Kidney (tissue), 14 donors: ENCODE data around the gene VTCN1. TPM values are rescaled to one million over a fixed set of nuclear protein-coding genes. Genes with fewer than 3 reads are reported as not detected.

Experiments
- DNase-seq, 5 donors: peaks; one replicate each; pipeline ENCODE4 v3.0.0-alpha.2; 2013 to 2020
- FAIRE-seq: peaks from 2 replicates; lab custom pipeline; 2012; peaks lifted over from hg19 to GRCh38; lab: Jason Lieb, UNC
- H3K27ac ChIP-seq, 2 donors: one replicate each; pipeline ENCODE4 v1.7.0; 2013; ENCODE audit warnings: low read depth in 2 of 2, low read length in 2 of 2, inconsistent platforms in 1 of 2
- H3K27me3 ChIP-seq: one replicate; pipeline ENCODE4 v1.7.1; 2013; ENCODE audit warnings: low read length, inconsistent platforms; ENCODE audit not compliant: control insufficient read depth, insufficient read depth
- H3K36me3 ChIP-seq, 3 donors: one replicate each; pipeline versions ENCODE4 v1.7.0 to v1.7.1; 2013; ENCODE audit warnings: low read length in 3 of 3, control low read depth in 1 of 3, inconsistent platforms in 1 of 3; ENCODE audit not compliant: insufficient read depth in 3 of 3, control insufficient read depth in 2 of 3
- H3K4me1 ChIP-seq, 3 donors: one replicate each; pipeline versions ENCODE4 v1.7.0 to v1.7.1; 2013; ENCODE audit warnings: low read length in 3 of 3, inconsistent platforms in 1 of 3, low read depth in 1 of 3; ENCODE audit not compliant: control insufficient read depth in 2 of 3, insufficient read depth in 2 of 3
- H3K4me3 ChIP-seq, 3 donors: one replicate each; pipeline versions ENCODE4 v1.7.0 to v1.8.1; 2013; ENCODE audit warnings: low read length in 3 of 3, control low read depth in 1 of 3, inconsistent platforms in 1 of 3
- H3K9ac ChIP-seq, 3 donors: one replicate each; pipeline versions ENCODE4 v1.7.0 to v1.7.1; 2013; ENCODE audit warnings: low read length in 3 of 3, control low read depth in 1 of 3, inconsistent platforms in 1 of 3
- H3K9me3 ChIP-seq, 3 donors: one replicate each; pipeline versions ENCODE4 v1.7.0 to v1.7.1; 2013; ENCODE audit warnings: low read length in 3 of 3, control low read depth in 1 of 3, inconsistent platforms in 1 of 3; ENCODE audit not compliant: control insufficient read depth in 2 of 3, insufficient read depth in 1 of 3
- CTCF ChIP-seq: IDR thresholded peaks from 3 replicates; pipeline ENCODE4 v1.5.1; 2012; ENCODE audit warnings: mild to moderate bottlenecking, moderate library complexity, borderline replicate concordance; ENCODE audit not compliant: insufficient read depth; ENCODE audit errors: extremely low read depth
- intact Hi-C: fragments of 100-400 bp; cut with DNase I; formaldehyde crosslinking; loops from one replicate; pipeline ENCODE4 v1.11.1; 2022
- polyA plus RNA-seq: library from polyadenylated mRNA; stranded (reverse); fragments of 350-450 nt; fragmentation: Illumina TruSeq; extraction: RNeasy Lipid Tissue Mini Kit (QIAGEN cat#74804); gene quantifications from one replicate; pipeline ENCODE4 v1.2.3, GENCODE V29; 2014; ENCODE audit warnings: low read depth, low replicate concordance; ENCODE audit not compliant: insufficient read depth
- total RNA-seq: library from RNA; stranded (reverse); fragmentation: NEBNext Ultra II Directional; extraction: Animal tissue kit (Norgen Biotek cat#: 25700); gene quantifications from one replicate; pipeline ENCODE4 v1.2.1, GENCODE V29; 2021
- donor health status: control.
- donor health status: control.
- donor health status: control.
- donor health status: control.
- donor health status: control.
- donor health status: DM: yes; HTN: yes; CAD: no.
- donor health status: Normal renal cell carcinoma (clear cell type).

Gene VTCN1
- total and polyA plus RNA-seq, 2 donors from 2014 or later = 26.5 to 32.6 TPM

GRCh38 chr1:117174851-117175250 lies 35.9 kb downstream of the VTCN1 start:
- H3K9me3 ChIP-seq = no peaks in the 10 kb centered on the region
- no peaks in the 10 kb centered on the region for H3K36me3 ChIP-seq
- H3K4me3 ChIP-seq = no peak overlapping the region
- FAIRE-seq = no peak
- TF ChIP-seq CTCF = no peak
- intact Hi-C loops = no loop called here
- DNase-seq = no peak
- H3K4me1 ChIP-seq = peaks cover 0 to 3% (median 0%) of the 10 kb centered on the region in 3 donors
- H3K27ac ChIP-seq = no peak overlapping the region
- no peaks in the 10 kb centered on the region for H3K27me3 ChIP-seq
- H3K9ac ChIP-seq = no peak overlapping the region

- Histone ChIP-seq H3K4me1 (peaks cover 0 to 3% (median 0%) of the 10 kb centered on the region in 3 donors), H3K27me3 (no peaks in the 10 kb centered on the region), H3K4me3 (no peak overlapping the region), H3K36me3 (no peaks in the 10 kb centered on the region), H3K27ac (no peak overlapping the region), H3K9me3 (no peaks in the 10 kb centered on the region), H3K9ac (no peak overlapping the region)
- FAIRE-seq (no peak), DNase-seq (no peak)
- intact Hi-C loops = no loop called here
- TF ChIP-seq CTCF = no peak
Measured at GRCh38 chr1:117173691-117174090, 37.0 kb downstream of the VTCN1 start.

- no peak for TF ChIP-seq CTCF
- Histone ChIP-seq H3K4me1 (peaks cover 0 to 3% (median 0%) of the 10 kb centered on the region in 3 donors), H3K27ac (peak overlapping the region in 1 of 2 donors; percentile 34), H3K9me3 (no peaks in the 10 kb centered on the region), H3K9ac (no peak overlapping the region), H3K36me3 (no peaks in the 10 kb centered on the region), H3K27me3 (no peaks in the 10 kb centered on the region), H3K4me3 (peak overlapping the region in 1 of 3 donors; percentile 24)
- peak in 2 of 5 donors; percentile 20 to 30 for DNase-seq
- intact Hi-C loops = no loop called here
- no peak for FAIRE-seq
Measured at GRCh38 chr1:117173006-117173405, 37.7 kb downstream of the VTCN1 start.
